Measurements from ENCODE around the gene RPS2.

GRCh38 chr16:1915732-1916639 is 48.6 kb downstream of the RPS2 start:
- TF ChIP-seq CTCF (conservative IDR thresholded peaks at IDR 0.05 in 1 of 2, IDR thresholded peaks at IDR 0.05 in 1 of 2; ENCODE audit: low read depth in 1 of 2, low read length in 2 of 2) (no peak), EZH2 (IDR thresholded peaks at IDR 0.05; ENCODE audit: low read length, missing control alignments) (no peak)

Measured in fibroblast of lung (primary cell).